Measurements from ENCODE around the gene TBX18.

The TBX18 gene

GRCh38 chr6:84773431-84774156 is 9.2 kb upstream of the TBX18 start (continued):
- peak; percentile 26 for TF ChIP-seq PRDM10 (tag by site-specific recombination; IDR thresholded peaks at IDR 0.05)
- TF ChIP-seq HOXD13 (CRISPR knock-in tag; IDR thresholded peaks at IDR 0.05; ENCODE audit: borderline replicate concordance) = no peak
- peak; percentile 80 for TF ChIP-seq ZNF449 (tag by site-specific recombination; IDR thresholded peaks at IDR 0.05)
- TF ChIP-seq ZFP3 (tag by site-specific recombination; IDR thresholded peaks at IDR 0.05; ENCODE audit: low read depth) = 0 out of 2 replicates have a peak, but pooled peaks have one; percentile 16
- TF ChIP-seq ZFHX2 (tag by site-specific recombination; conservative IDR thresholded peaks at IDR 0.05) = peak; percentile 82
- TF ChIP-seq, protein P1, sequence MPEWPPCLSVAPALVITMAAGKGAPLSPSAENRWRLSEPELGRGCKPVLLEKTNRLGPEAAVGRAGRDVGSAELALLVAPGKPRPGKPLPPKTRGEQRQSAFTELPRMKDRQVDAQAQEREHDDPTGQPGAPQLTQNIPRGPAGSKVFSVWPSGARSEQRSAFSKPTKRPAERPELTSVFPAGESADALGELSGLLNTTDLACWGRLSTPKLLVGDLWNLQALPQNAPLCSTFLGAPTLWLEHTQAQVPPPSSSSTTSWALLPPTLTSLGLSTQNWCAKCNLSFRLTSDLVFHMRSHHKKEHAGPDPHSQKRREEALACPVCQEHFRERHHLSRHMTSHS (tag by site-specific recombination; IDR thresholded peaks at IDR 0.05) = no peak
- TF ChIP-seq SP7 (tag by site-specific recombination; IDR thresholded peaks at IDR 0.05) = peak; percentile 58
- TF ChIP-seq ZNF600 (tag by site-specific recombination; IDR thresholded peaks at IDR 0.05) = peak; percentile 42; the same call in 1 of the 2 replicates
- peak; percentile 43 for TF ChIP-seq KLF10 (tag by site-specific recombination; IDR thresholded peaks at IDR 0.05)
- TF ChIP-seq ZNF223 (tag by site-specific recombination; IDR thresholded peaks at IDR 0.05) = no peak
- peak; percentile 50; the same call in 1 of the 2 replicates for TF ChIP-seq ZXDB (tag by site-specific recombination; IDR thresholded peaks at IDR 0.05)
- TF ChIP-seq ZIC2 (tag by site-specific recombination; IDR thresholded peaks at IDR 0.05) = peak; percentile 28; the same call in 1 of the 2 replicates
- no peak for TF ChIP-seq OSR2 (tag by site-specific recombination; IDR thresholded peaks at IDR 0.05)
- no peak for TF ChIP-seq KLF7 (tag by site-specific recombination; IDR thresholded peaks at IDR 0.05; ENCODE audit: borderline replicate concordance)
- TF ChIP-seq ZBTB17 (tag by site-specific recombination; IDR thresholded peaks at IDR 0.05) = peak; percentile 18
- peak; percentile 99 for TF ChIP-seq ZNF335 (tag by site-specific recombination; conservative IDR thresholded peaks at IDR 0.05)
- TF ChIP-seq ZNF121 (tag by site-specific recombination; IDR thresholded peaks at IDR 0.05) = 0 out of 2 replicates have a peak, but pooled peaks have one; percentile 8
- TF ChIP-seq ZEB2 (tag by site-specific recombination; IDR thresholded peaks at IDR 0.05) = peak; percentile 77
- peak; percentile 68 for TF ChIP-seq KLF16 (tag by site-specific recombination; IDR thresholded peaks at IDR 0.05)
- TF ChIP-seq, protein P2, sequence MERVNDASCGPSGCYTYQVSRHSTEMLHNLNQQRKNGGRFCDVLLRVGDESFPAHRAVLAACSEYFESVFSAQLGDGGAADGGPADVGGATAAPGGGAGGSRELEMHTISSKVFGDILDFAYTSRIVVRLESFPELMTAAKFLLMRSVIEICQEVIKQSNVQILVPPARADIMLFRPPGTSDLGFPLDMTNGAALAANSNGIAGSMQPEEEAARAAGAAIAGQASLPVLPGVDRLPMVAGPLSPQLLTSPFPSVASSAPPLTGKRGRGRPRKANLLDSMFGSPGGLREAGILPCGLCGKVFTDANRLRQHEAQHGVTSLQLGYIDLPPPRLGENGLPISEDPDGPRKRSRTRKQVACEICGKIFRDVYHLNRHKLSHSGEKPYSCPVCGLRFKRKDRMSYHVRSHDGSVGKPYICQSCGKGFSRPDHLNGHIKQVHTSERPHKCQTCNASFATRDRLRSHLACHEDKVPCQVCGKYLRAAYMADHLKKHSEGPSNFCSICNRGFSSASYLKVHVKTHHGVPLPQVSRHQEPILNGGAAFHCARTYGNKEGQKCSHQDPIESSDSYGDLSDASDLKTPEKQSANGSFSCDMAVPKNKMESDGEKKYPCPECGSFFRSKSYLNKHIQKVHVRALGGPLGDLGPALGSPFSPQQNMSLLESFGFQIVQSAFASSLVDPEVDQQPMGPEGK (tag by site-specific recombination; IDR thresholded peaks at IDR 0.05) = peak; percentile 10; the same call in 1 of the 2 replicates
- TF ChIP-seq ZFP37 (tag by site-specific recombination; IDR thresholded peaks at IDR 0.05) = no peak; the same call in 1 of the 2 replicates
- peak; percentile 96 for TF ChIP-seq ZNF394 (tag by site-specific recombination; IDR thresholded peaks at IDR 0.05; ENCODE audit: borderline replicate concordance)
- TF ChIP-seq SP2 (tag by site-specific recombination; IDR thresholded peaks at IDR 0.05) = peak; percentile 59
- TF ChIP-seq ZBTB20 (tag by site-specific recombination; IDR thresholded peaks at IDR 0.05) = peak; percentile 93
- no peak for TF ChIP-seq ZNF560 (tag by site-specific recombination; IDR thresholded peaks at IDR 0.05; ENCODE audit: borderline replicate concordance)
- peak; percentile 96 for TF ChIP-seq ZBTB26 (tag by site-specific recombination; optimal IDR thresholded peaks at IDR 0.05)
- peak; percentile 99 for TF ChIP-seq ZBTB8A (tag by site-specific recombination; IDR thresholded peaks at IDR 0.05)
- peak; percentile 85; the same call in 1 of the 2 replicates for TF ChIP-seq SCRT1 (tag by site-specific recombination; IDR thresholded peaks at IDR 0.05; ENCODE audit: borderline replicate concordance)
- peak; percentile 60 for TF ChIP-seq ZSCAN30 (tag by site-specific recombination; IDR thresholded peaks at IDR 0.05)
- TF ChIP-seq ZFP69B (tag by site-specific recombination; IDR thresholded peaks at IDR 0.05) = 0 out of 2 replicates have a peak, but pooled peaks have one; percentile 9
- no peak for TF ChIP-seq ZNF274 (IDR thresholded peaks at IDR 0.05; ENCODE audit: low read length)
- no peak for TF ChIP-seq ZNF274 (tag by site-specific recombination; IDR thresholded peaks at IDR 0.05; ENCODE audit: borderline replicate concordance)
